HG03159 (cell line): ENCODE results near the gene RECQL.
"Not testable (repeated sequence)": the region's sequence is repeated elsewhere in the genome, so short reads cannot be mapped to it uniquely, and the experiment has no call there.

Experiments used
- ATAC-seq: cut with Tn5 transposase; IDR thresholded peaks from one replicate; pipeline ENCODE4 v1.9.1; 2021; ENCODE audit warnings: mild to moderate bottlenecking, moderate library complexity; ENCODE audit not compliant: unreplicated experiment

RECQL gene

DNA sequence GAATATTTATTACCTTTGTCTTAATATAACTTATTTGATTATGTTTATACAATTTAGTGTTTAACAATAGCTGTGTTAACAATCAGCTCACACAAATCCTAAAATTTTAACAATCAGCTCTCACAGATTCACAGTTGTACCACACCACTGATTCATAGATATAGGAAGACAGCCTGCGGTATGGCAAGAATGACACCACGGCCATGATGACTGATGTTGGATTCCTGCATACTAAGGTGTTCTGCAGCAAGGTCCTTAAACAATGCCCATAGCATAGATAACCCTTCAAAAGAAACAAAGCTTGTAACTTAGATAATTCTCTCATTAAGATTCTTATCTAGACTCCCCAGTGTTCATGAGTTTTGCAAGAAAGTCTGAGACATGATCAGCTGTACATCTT lies 67.9 kb downstream of the RECQL start:
- ATAC-seq = no peak

DNA sequence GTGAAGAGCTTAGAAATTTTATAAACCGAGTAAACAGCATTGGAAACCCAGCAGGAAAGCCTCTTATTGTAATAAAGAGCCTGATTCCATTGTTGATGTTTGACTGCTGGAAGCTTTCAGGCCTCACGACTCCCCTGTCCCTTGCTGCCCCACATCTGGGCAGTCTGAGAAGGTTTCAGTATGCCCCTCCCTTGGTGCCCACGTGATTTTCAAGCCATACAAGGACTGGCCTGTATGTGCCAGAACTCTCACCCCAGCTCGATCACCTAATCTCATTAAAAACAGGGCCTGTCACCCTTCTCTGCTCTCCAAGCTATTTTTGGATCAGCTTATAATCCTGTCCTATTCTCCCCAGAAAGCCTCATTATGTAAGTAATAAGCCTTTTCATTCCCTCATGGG lies 71.4 kb downstream of the RECQL start:
- ATAC-seq = no peak

- no peak for ATAC-seq
Observed at GRCh38 chr12:21428241-21428640, 73.2 kb downstream of the RECQL start.

GRCh38 chr12:21419009-21419699 lies 82.3 kb downstream of the RECQL start:
- not testable (repeated sequence) for ATAC-seq
